PC-9 (cell line): ENCODE measurements around the gene ZDHHC20. TPM values are rescaled to one million over a fixed set of nuclear protein-coding genes. Genes with fewer than 3 reads are reported as not detected.

Source experiments
- BruUV-seq: library from RNA; stranded (reverse); fragments of 400-500 nt; replicated peaks from 2 replicates; lab custom pipeline; 2021; lab: Mats Ljungman, UMichigan
- CTCF ChIA-PET: fragments of 300-600 bp; sonication (Branson Sonifier 250); formaldehyde crosslinking; loops from one replicate; lab custom pipeline; 2022; ENCODE audit warnings: antibody characterized with exemption; lab: Charles Lee
- POLR2A ChIA-PET: fragments of 300-600 bp; sonication (Branson Sonifier 250); formaldehyde crosslinking; loops from one replicate; lab custom pipeline; 2022; ENCODE audit warnings: antibody characterized with exemption; ENCODE audit not compliant: unreplicated experiment; lab: Charles Lee
- DNase-seq, 2 experiments: peaks; one replicate each; pipeline versions ENCODE4 v3.0.0 to v3.0.0-alpha.2; 2015 to 2022; ENCODE audit warnings: mixed read lengths in 1 of 2
- H2AFZ ChIP-seq: fragments of 200-600 bp; sonication (generic); 2 replicates; pipeline ENCODE4 v1.8.1; 2017; ENCODE audit warnings: antibody characterized with exemption
- H3F3A ChIP-seq: fragments of 200-600 bp; sonication (generic); 2 replicates; pipeline ENCODE4 v1.8.1; 2017; ENCODE audit warnings: antibody characterized with exemption, mild to moderate bottlenecking, low read depth; ENCODE audit not compliant: insufficient read depth
- H3K27ac ChIP-seq: fragments of 200-600 bp; sonication (generic); 2 replicates; pipeline ENCODE4 v1.6.1; 2016; ENCODE audit warnings: mixed run types
- H3K27me3 ChIP-seq: fragments of 200-600 bp; sonication (generic); 2 replicates; pipeline ENCODE4 v1.6.1; 2016; ENCODE audit warnings: low read depth, mixed run types; ENCODE audit not compliant: insufficient read depth
- H3K36me3 ChIP-seq: fragments of 200-600 bp; sonication (generic); 2 replicates; pipeline ENCODE4 v1.6.1; 2016; ENCODE audit warnings: low read depth, mixed run types
- H3K4me1 ChIP-seq: fragments of 200-600 bp; sonication (generic); replicated peaks from 2 replicates; pipeline ENCODE4 v1.6.1; 2016; ENCODE audit warnings: mixed run types; ENCODE audit not compliant: insufficient read depth
- H3K4me2 ChIP-seq: fragments of 200-600 bp; sonication (generic); 2 replicates; pipeline ENCODE4 v1.6.1; 2017; ENCODE audit warnings: mixed run types
- H3K4me3 ChIP-seq: fragments of 200-600 bp; sonication (generic); 2 replicates; pipeline ENCODE4 v1.6.1; 2016; ENCODE audit warnings: mixed run types
- H3K79me2 ChIP-seq: fragments of 200-600 bp; sonication (generic); 2 replicates; pipeline ENCODE4 v1.6.1; 2017; ENCODE audit warnings: low read depth, mixed run types
- H3K9me2 ChIP-seq: fragments of 200-600 bp; sonication (generic); 2 replicates; pipeline ENCODE4 v1.8.1; 2017; ENCODE audit warnings: mild to moderate bottlenecking; ENCODE audit not compliant: insufficient read depth
- H3K9me3 ChIP-seq: fragments of 200-600 bp; sonication (generic); 2 replicates; pipeline ENCODE4 v1.8.1; 2016; ENCODE audit warnings: low read depth; ENCODE audit not compliant: insufficient read depth
- H4K20me1 ChIP-seq: fragments of 200-600 bp; sonication (generic); 2 replicates; pipeline ENCODE4 v1.8.1; 2017; ENCODE audit not compliant: insufficient read depth
- EZH2 ChIP-seq: fragments of 200-600 bp; sonication (generic); IDR thresholded peaks from 2 replicates; pipeline ENCODE4 v1.8.0; 2017; ENCODE audit warnings: antibody characterized with exemption, low read depth
- intact Hi-C: fragments of 100-400 bp; cut with micrococcal nuclease; formaldehyde crosslinking; loops from one replicate; pipeline ENCODE4 v1.10.0; 2022; ENCODE audit not compliant: unreplicated experiment
- total RNA-seq: library from RNA; stranded (reverse); gene quantifications from 2 replicates; pipeline ENCODE4 v1.2.3, GENCODE V29; 2021
- TF ChIP-seq, protein P1 (sequence below): fragments of 200-600 bp; sonication (generic); conservative IDR thresholded peaks from 2 replicates; pipeline ENCODE4 v1.6.1; 2017; ENCODE audit warnings: mixed run types, antibody characterized with exemption, mild to moderate bottlenecking, moderate library complexity

Gene ZDHHC20
- total RNA-seq, 1 experiment from 2014 or later, result 47.5 TPM

- H4K20me1 ChIP-seq, result no peaks in the 10 kb centered on the region
- H3K9me2 ChIP-seq, result no peaks in the 10 kb centered on the region
- intact Hi-C loops, result no loop called here
- H3K4me2 ChIP-seq, result no peak overlapping the region
- no peak overlapping the region for H2AFZ ChIP-seq
- H3K4me1 ChIP-seq, result no peaks in the 10 kb centered on the region
- H3F3A ChIP-seq, result no peaks in the 10 kb centered on the region
- peaks cover 11% of the 10 kb centered on the region; the same call in 1 of the 2 replicates for H3K9me3 ChIP-seq
- H3K79me2 ChIP-seq, result no peaks in the 10 kb centered on the region
- ChIA-PET POLR2A (no interaction called here), CTCF (no interaction called here)
- no peak for TF ChIP-seq EZH2
- TF ChIP-seq, protein P1, sequence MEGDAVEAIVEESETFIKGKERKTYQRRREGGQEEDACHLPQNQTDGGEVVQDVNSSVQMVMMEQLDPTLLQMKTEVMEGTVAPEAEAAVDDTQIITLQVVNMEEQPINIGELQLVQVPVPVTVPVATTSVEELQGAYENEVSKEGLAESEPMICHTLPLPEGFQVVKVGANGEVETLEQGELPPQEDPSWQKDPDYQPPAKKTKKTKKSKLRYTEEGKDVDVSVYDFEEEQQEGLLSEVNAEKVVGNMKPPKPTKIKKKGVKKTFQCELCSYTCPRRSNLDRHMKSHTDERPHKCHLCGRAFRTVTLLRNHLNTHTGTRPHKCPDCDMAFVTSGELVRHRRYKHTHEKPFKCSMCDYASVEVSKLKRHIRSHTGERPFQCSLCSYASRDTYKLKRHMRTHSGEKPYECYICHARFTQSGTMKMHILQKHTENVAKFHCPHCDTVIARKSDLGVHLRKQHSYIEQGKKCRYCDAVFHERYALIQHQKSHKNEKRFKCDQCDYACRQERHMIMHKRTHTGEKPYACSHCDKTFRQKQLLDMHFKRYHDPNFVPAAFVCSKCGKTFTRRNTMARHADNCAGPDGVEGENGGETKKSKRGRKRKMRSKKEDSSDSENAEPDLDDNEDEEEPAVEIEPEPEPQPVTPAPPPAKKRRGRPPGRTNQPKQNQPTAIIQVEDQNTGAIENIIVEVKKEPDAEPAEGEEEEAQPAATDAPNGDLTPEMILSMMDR, result no peak
- H3K27me3 ChIP-seq, result no peaks in the 10 kb centered on the region
- no peak for DNase-seq
- H3K4me3 ChIP-seq, result no peak overlapping the region
- H3K36me3 ChIP-seq, result no peaks in the 10 kb centered on the region
- H3K27ac ChIP-seq, result no peak overlapping the region
- BruUV-seq, result no TSS peak
Observed at GRCh38 chr13:21486322-21486721, 27.2 kb upstream of the ZDHHC20 start.

- intact Hi-C loops, result no loop called here
- no peaks in the 10 kb centered on the region for H3K9me2 ChIP-seq
Observed at GRCh38 chr13:21483748-21484147, 24.6 kb upstream of the ZDHHC20 start.

DNA sequence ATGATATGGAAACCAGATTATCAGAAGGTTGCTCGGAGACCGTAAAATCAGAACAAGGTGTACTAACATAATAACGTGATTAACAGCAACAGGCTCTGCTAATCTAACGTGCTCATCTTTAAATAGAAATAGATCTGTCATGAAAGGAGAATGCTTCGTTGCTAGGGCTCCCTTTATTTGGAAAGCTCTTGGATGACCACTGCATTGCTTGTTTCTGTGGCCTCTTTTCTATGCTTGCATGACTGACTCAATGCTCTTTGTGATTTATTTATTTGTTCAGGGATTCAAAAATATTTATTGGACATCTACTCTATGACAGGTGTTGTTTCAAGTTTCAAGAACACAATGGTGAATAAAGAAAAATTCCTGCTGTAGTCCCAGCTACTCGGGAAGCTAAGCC lies 22.3 kb upstream of the ZDHHC20 start:
- Histone ChIP-seq H3K27me3 (no peaks in the 10 kb centered on the region), H3K9me2 (no peaks in the 10 kb centered on the region), H3K27ac (no peak overlapping the region), H3K79me2 (no peaks in the 10 kb centered on the region), H2AFZ (no peak overlapping the region), H3K4me3 (no peak overlapping the region), H3K4me2 (peak overlapping the region; percentile 1; the same call in 1 of the 2 replicates), H3K4me1 (0 out of 2 replicates have a peak, but pooled peaks cover 8% of the 10 kb centered on the region), H3K36me3 (no peaks in the 10 kb centered on the region), H4K20me1 (no peaks in the 10 kb centered on the region), H3K9me3 (0 out of 2 replicates have a peak, but pooled peaks cover under 1% of the 10 kb centered on the region), H3F3A (no peaks in the 10 kb centered on the region; the same call in 1 of the 2 replicates)
- BruUV-seq, result no TSS peak
- intact Hi-C loops, result no loop called here
- POLR2A ChIA-PET, result no interaction called here
- DNase-seq, result peak in 1 of 2 experiments; percentile 55
- CTCF ChIA-PET, result no interaction called here
- TF ChIP-seq, protein P1, result no peak
- no peak for TF ChIP-seq EZH2

More at GRCh38 chr13:21483748-21484147, 24.6 kb upstream of the ZDHHC20 start:
- CTCF ChIA-PET, result no interaction called here
- DNase-seq, result no peak
- Histone ChIP-seq H3K4me3 (no peak overlapping the region), H3K79me2 (no peaks in the 10 kb centered on the region), H3K4me1 (0 out of 2 replicates have a peak, but pooled peaks cover 4% of the 10 kb centered on the region), H2AFZ (no peak overlapping the region), H3K27ac (no peak overlapping the region), H3K36me3 (no peaks in the 10 kb centered on the region), H3K4me2 (no peak overlapping the region), H3K9me3 (peaks cover 11% of the 10 kb centered on the region; the same call in 1 of the 2 replicates), H3F3A (no peaks in the 10 kb centered on the region), H3K27me3 (no peaks in the 10 kb centered on the region), H4K20me1 (no peaks in the 10 kb centered on the region)
- POLR2A ChIA-PET, result no interaction called here
- TF ChIP-seq, protein P1, result no peak
- TF ChIP-seq EZH2, result no peak
- no TSS peak for BruUV-seq
